Mesothelial cell of epicardium (in vitro differentiated cells): ENCODE measurements around the gene FER1L5. TPM values are rescaled to one million over a fixed set of nuclear protein-coding genes. Genes with fewer than 3 reads are reported as not detected.

Experiments
- DNase-seq, 2 experiments: peaks; one replicate each; pipeline ENCODE4 v3.0.0; 2021; ENCODE audit warnings: low spot score in 2 of 2; ENCODE audit not compliant: unreplicated experiment in 2 of 2
- H3K27ac Mint-ChIP-seq: 2 replicates; pipeline ENCODE4 v1.8.0; 2021; ENCODE audit warnings: mixed read lengths
- H3K27me3 Mint-ChIP-seq: 2 replicates; pipeline ENCODE4 v1.8.0; 2021; ENCODE audit warnings: low read depth, mixed read lengths
- H3K36me3 Mint-ChIP-seq: 2 replicates; pipeline ENCODE4 v1.8.0; 2021; ENCODE audit warnings: mixed read lengths
- H3K4me1 Mint-ChIP-seq: 2 replicates; pipeline ENCODE4 v1.8.0; 2021; ENCODE audit warnings: mixed read lengths
- H3K4me3 Mint-ChIP-seq: 2 replicates; pipeline ENCODE4 v1.8.0; 2021; ENCODE audit warnings: mild to moderate bottlenecking, moderate library complexity, mixed read lengths
- H3K9me3 Mint-ChIP-seq: 2 replicates; pipeline ENCODE4 v1.8.0; 2021; ENCODE audit warnings: mixed read lengths
- total RNA-seq: library from RNA; stranded (reverse); gene quantifications from 3 replicates; pipeline ENCODE4 v1.2.1, GENCODE V29; 2021
- TF ChIP-seq, protein P1 (sequence below): fragments of 200-600 bp; sonication (generic); IDR thresholded peaks from one replicate; pipeline ENCODE4 v1.5.0; 2021; ENCODE audit warnings: antibody characterized with exemption; ENCODE audit not compliant: unreplicated experiment

Gene FER1L5
- total RNA-seq, 1 donor from 2014 or later: 1.1 TPM

DNA sequence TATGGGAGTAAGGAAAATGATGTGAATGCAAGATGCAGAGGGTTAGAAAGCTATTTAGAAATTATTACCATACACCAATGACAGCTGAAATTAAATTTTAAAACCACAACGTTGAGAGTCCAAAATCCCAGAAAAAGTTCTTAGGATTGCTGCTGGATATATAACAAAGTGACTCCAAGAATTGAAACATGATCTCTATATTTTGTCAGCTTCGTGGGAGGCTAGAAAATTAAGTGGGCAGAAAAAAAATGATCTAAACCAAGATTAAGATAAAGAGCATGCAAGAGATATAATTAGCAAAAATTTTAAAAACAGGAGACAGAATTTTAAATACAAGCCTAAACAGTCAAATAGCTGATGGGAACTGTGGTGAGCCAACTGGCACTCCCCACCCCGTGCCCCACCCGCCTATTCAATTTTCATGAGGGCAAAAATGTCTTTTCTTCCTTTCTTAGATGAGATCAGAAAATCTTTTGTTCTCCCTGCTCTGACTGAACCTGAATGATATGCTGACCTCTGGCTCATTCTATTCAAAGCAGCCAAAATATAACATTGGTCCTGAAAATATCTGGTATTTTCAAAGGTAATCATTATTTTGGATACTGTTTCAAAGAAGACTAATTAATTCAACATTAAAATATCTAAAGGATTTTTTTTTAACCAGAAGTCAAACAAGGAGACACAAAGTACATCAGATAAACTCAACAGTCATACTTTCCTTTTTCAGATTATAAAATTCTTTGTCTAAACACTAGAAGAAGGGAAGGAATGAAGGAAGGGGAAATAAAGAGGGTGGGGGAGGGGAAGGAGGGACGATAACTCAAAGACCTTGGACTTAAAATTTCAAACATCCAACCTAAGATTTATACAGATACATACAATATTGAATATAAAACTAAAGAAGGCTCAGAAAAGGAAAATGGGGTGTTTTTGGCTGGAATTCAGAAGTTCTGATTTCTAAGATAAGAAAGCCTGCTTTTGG lies 16.7 kb upstream of the FER1L5 start:
- Mint-ChIP-seq H3K4me1 (peaks cover 23% of the 10 kb centered on the region), H3K9me3 (no peaks in the 10 kb centered on the region), H3K36me3 (peaks cover 20% of the 10 kb centered on the region), H3K4me3 (no peak overlapping the region), H3K27ac (peak overlapping the region; percentile 86), H3K27me3 (no peaks in the 10 kb centered on the region)
- TF ChIP-seq, protein P1, sequence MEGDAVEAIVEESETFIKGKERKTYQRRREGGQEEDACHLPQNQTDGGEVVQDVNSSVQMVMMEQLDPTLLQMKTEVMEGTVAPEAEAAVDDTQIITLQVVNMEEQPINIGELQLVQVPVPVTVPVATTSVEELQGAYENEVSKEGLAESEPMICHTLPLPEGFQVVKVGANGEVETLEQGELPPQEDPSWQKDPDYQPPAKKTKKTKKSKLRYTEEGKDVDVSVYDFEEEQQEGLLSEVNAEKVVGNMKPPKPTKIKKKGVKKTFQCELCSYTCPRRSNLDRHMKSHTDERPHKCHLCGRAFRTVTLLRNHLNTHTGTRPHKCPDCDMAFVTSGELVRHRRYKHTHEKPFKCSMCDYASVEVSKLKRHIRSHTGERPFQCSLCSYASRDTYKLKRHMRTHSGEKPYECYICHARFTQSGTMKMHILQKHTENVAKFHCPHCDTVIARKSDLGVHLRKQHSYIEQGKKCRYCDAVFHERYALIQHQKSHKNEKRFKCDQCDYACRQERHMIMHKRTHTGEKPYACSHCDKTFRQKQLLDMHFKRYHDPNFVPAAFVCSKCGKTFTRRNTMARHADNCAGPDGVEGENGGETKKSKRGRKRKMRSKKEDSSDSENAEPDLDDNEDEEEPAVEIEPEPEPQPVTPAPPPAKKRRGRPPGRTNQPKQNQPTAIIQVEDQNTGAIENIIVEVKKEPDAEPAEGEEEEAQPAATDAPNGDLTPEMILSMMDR: no peak
- DNase-seq: no peak

DNA sequence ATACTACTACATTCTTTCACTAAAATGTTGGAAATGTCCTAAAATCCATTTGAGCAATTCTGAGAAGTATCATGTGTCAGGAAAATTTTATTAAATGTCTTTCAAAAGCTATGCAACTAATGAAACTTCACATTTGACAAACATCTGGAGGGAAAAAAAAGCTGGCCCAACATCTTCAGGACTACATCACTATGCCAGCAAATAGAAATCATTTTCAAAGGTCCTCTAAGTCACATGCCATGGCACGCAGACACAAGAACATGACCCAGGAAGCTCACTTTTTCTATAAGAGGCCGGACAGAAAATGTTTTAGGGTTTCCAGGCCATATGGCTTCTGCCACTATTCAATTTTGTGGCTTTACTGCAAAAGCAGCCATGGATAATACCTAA lies 16.0 kb upstream of the FER1L5 start:
- peaks cover 27% of the 10 kb centered on the region for H3K36me3 Mint-ChIP-seq
- H3K9me3 Mint-ChIP-seq: no peaks in the 10 kb centered on the region
- TF ChIP-seq, protein P1: no peak
- H3K27ac Mint-ChIP-seq: peak overlapping the region; percentile 86
- no peak for DNase-seq
- no peak overlapping the region for H3K4me3 Mint-ChIP-seq
- H3K27me3 Mint-ChIP-seq: no peaks in the 10 kb centered on the region
- H3K4me1 Mint-ChIP-seq: peaks cover 23% of the 10 kb centered on the region

DNA sequence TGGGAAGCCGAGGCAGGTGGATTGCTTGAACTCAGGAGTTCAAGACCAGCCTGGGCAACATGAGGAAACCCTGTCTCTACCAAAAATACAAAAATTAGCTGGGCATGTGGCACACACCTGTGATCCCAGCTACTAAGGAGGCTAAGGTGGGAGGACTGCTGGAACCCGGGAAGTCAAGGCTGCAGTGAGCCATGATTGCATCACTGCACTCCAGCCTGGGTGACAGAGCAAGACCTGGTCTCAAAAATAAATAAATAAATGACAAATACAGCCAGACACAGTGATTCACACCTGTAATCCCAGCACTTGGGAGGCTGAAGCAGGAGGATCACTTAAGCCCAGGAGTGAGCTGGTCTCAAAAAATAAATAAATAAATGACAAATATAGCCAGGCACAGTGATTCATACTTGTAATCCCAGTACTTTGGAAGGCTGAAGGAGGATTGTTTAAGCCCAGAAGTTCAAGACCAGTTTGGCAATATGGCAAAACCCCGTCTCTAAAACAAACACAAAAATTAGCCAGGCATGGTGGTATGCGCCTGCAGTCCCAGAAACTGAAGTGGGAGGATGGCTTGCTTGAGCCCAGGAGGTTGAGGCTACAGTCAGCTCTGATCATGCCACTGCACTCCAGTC lies 10.6 kb upstream of the FER1L5 start:
- Mint-ChIP-seq H3K9me3 (no peaks in the 10 kb centered on the region), H3K36me3 (peaks cover 34% of the 10 kb centered on the region), H3K4me1 (peaks cover 25% of the 10 kb centered on the region), H3K4me3 (no peak overlapping the region), H3K27ac (no peak overlapping the region), H3K27me3 (no peaks in the 10 kb centered on the region)
- no peak for DNase-seq
- TF ChIP-seq, protein P1: no peak

DNA sequence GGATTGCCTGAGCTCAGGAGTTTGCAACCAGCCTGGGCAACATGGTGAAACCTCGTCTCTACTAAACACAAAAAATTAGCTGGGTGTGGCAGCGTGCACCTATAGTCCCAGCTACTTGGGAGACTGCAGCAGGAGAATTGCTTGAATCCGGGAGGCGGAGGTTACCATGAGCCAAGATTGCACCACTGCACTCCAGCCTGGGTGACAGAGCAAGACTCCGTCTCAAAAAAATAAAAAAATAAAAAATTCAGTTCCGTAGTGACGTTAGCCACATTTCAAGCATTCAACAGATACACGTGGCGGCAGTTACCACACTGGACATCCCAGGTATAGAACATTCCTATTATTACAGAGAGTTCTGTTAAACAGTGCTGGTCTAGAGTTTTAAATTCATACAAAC lies 8.9 kb upstream of the FER1L5 start:
- peaks cover 31% of the 10 kb centered on the region for H3K4me1 Mint-ChIP-seq
- DNase-seq: no peak
- no peak overlapping the region for H3K4me3 Mint-ChIP-seq
- H3K27ac Mint-ChIP-seq: no peak overlapping the region
- H3K36me3 Mint-ChIP-seq: peaks cover 34% of the 10 kb centered on the region
- no peaks in the 10 kb centered on the region for H3K27me3 Mint-ChIP-seq
- TF ChIP-seq, protein P1: no peak
- H3K9me3 Mint-ChIP-seq: no peaks in the 10 kb centered on the region

DNA sequence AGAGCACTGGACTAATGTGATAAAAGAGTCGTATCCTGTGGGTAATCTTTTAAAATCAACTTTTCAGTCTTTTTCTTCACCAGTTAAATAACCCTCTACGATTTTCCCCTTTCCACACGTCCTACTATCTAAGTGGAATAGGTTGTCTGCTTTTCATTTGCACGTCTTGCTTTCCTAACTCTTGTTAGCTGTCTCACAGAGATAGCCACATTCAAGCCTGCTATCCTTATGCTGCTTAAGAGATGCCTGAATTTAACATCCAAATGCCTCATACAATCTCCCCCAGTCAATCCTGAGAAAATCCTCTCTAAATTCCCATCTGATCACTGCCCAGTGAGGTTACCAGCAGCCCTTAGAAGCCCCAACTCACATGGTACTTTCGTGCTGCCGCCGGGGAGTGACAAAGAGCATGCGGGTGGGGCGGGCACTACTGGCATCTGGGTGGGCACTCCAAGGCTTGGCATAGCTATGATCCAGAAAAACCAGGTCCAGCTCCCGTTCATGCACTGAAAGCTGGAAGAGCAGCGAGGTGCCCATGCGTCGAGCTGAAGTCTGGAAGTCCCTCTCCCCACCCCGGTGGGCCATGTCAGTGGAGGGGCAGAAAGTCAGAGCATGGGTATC lies 5.9 kb upstream of the FER1L5 start:
- TF ChIP-seq, protein P1: no peak
- H3K27me3 Mint-ChIP-seq: no peaks in the 10 kb centered on the region
- no peaks in the 10 kb centered on the region for H3K9me3 Mint-ChIP-seq
- DNase-seq: no peak
- peaks cover 31% of the 10 kb centered on the region for H3K4me1 Mint-ChIP-seq
- H3K27ac Mint-ChIP-seq: peak overlapping the region; percentile 96
- peak overlapping the region; percentile 92 for H3K4me3 Mint-ChIP-seq
- peaks cover 14% of the 10 kb centered on the region for H3K36me3 Mint-ChIP-seq
